K562 (cell line): ENCODE measurements around the gene CZIB. TPM values are rescaled to one million over a fixed set of nuclear protein-coding genes. Genes with fewer than 3 reads are reported as not detected.

Source experiments
- ATF2 ChIP-seq: sonication (generic); formaldehyde crosslinking; IDR thresholded peaks from 2 replicates; pipeline ENCODE4 v1.8.1; 2022; ENCODE audit warnings: missing genetic modification reagents
- BCOR ChIP-seq: fragments of 450-650 bp; IDR thresholded peaks from 2 replicates; pipeline ENCODE4 v1.6.1; 2016
- BDP1 ChIP-seq: IDR thresholded peaks from 3 replicates; pipeline ENCODE4 v1.6.1; 2011; ENCODE audit not compliant: insufficient read length, insufficient read depth
- BMI1 ChIP-seq: fragments of 150-350 bp; IDR thresholded peaks from 2 replicates; pipeline ENCODE4 v1.6.1; 2014; ENCODE audit warnings: low read length
- BRF1 ChIP-seq: IDR thresholded peaks from 3 replicates; pipeline ENCODE4 v1.6.1; 2011; ENCODE audit warnings: borderline replicate concordance, mild to moderate bottlenecking; ENCODE audit not compliant: insufficient read length; ENCODE audit errors: extremely low read depth
- CBX3 ChIP-seq, 2 experiments: IDR thresholded peaks; 1 replicate in 1 of 2; 2 replicates in 1 of 2; pipeline ENCODE4 v1.6.1; 2012; ENCODE audit warnings: inconsistent platforms in 2 of 2, low read length in 2 of 2, borderline replicate concordance in 1 of 2, control low read depth in 1 of 2
- CHD2 ChIP-seq: IDR thresholded peaks from 2 replicates; pipeline ENCODE4 v1.6.1; 2011; ENCODE audit warnings: low read depth, low read length
- DMBX1 ChIP-seq: fragments of 250-450 bp; sonication (Bioruptor Pico); IDR thresholded peaks from 2 replicates; pipeline ENCODE4 v1.8.0; 2022; ENCODE audit warnings: inconsistent platforms, mild to moderate bottlenecking, moderate library complexity, borderline replicate concordance
- ESRRA ChIP-seq: fragments of 450-650 bp; IDR thresholded peaks from 2 replicates; pipeline ENCODE4 v1.6.1; 2014; ENCODE audit warnings: low read depth, mild to moderate bottlenecking, moderate library complexity, borderline replicate concordance
- GABPB1 ChIP-seq: sonication (generic); formaldehyde crosslinking; IDR thresholded peaks from 2 replicates; pipeline ENCODE4 v1.8.0; 2022; ENCODE audit warnings: mild to moderate bottlenecking, missing genetic modification reagents
- GATAD2B ChIP-seq: fragments of 450-650 bp; IDR thresholded peaks from 2 replicates; pipeline ENCODE4 v1.6.1; 2017; ENCODE audit warnings: mild to moderate bottlenecking, borderline replicate concordance
- HIVEP1 ChIP-seq: fragments of 250-450 bp; sonication (Bioruptor Pico); IDR thresholded peaks from 2 replicates; pipeline ENCODE4 v1.4.0; 2020; ENCODE audit warnings: mild to moderate bottlenecking
- HNRNPK ChIP-seq: fragments of 200-400 bp; formaldehyde crosslinking; IDR thresholded peaks from one replicate; pipeline ENCODE4 v1.6.1; 2018; ENCODE audit warnings: mild to moderate bottlenecking, low read depth, low read length; ENCODE audit not compliant: poor library complexity, severe bottlenecking
- MIER1 ChIP-seq: fragments of 450-650 bp; IDR thresholded peaks from 2 replicates; pipeline ENCODE4 v1.6.1; 2016; ENCODE audit warnings: antibody characterized with exemption, mild to moderate bottlenecking, low read depth
- NCOA1 ChIP-seq: fragments of 450-650 bp; IDR thresholded peaks from 2 replicates; pipeline ENCODE4 v1.6.1; 2016; ENCODE audit warnings: low read depth
- NFXL1 ChIP-seq: fragments of 450-650 bp; formaldehyde crosslinking; IDR thresholded peaks from 2 replicates; pipeline ENCODE4 v1.4.0; 2021; ENCODE audit warnings: mild to moderate bottlenecking
- RBM14 ChIP-seq: fragments of 200-400 bp; formaldehyde crosslinking; IDR thresholded peaks from 2 replicates; pipeline ENCODE4 v1.6.1; 2018; ENCODE audit warnings: low read depth, mild to moderate bottlenecking, low read length, moderate library complexity, borderline replicate concordance; ENCODE audit not compliant: insufficient read depth
- RBM25 ChIP-seq: fragments of 200-400 bp; formaldehyde crosslinking; IDR thresholded peaks from 2 replicates; pipeline ENCODE4 v1.6.1; 2018; ENCODE audit warnings: low read length, low read depth, moderate library complexity; ENCODE audit not compliant: severe bottlenecking
- SIRT6 ChIP-seq: IDR thresholded peaks from one replicate; pipeline ENCODE4 v1.6.1; 2012; ENCODE audit warnings: low read depth, mild to moderate bottlenecking, control low read depth, inconsistent platforms, low read length, moderate library complexity
- SMARCA5 ChIP-seq: fragments of 450-650 bp; IDR thresholded peaks from 2 replicates; pipeline ENCODE4 v1.6.1; 2016
- SRSF9 ChIP-seq: fragments of 200-400 bp; formaldehyde crosslinking; IDR thresholded peaks from 2 replicates; pipeline ENCODE4 v1.6.1; 2017; ENCODE audit warnings: low read depth, low read length, borderline replicate concordance
- ZNF121 ChIP-seq: sonication (generic); formaldehyde crosslinking; conservative IDR thresholded peaks from 2 replicates; pipeline ENCODE4 v1.8.0; 2022; ENCODE audit warnings: missing genetic modification reagents
- ZNF436 ChIP-seq: fragments of 250-450, 450-650 bp; sonication (Bioruptor Pico); formaldehyde crosslinking; IDR thresholded peaks from 2 replicates; pipeline ENCODE4 v1.7.0; 2020; ENCODE audit warnings: mild to moderate bottlenecking
- ZNF668 ChIP-seq: fragments of 250-450 bp; sonication (Bioruptor Pico); IDR thresholded peaks from 2 replicates; pipeline ENCODE4 v1.8.0; 2022; ENCODE audit warnings: mild to moderate bottlenecking, inconsistent platforms
- ZNF695 ChIP-seq: fragments of 450-650 bp; formaldehyde crosslinking; IDR thresholded peaks from 2 replicates; pipeline ENCODE4 v1.4.0; 2020; ENCODE audit warnings: mild to moderate bottlenecking, moderate library complexity
- polyA plus RNA-seq, 8 experiments: library from polyadenylated mRNA; depleted of rRNA in 4 of 8; stranded (reverse) in 5 of 8; unstranded in 3 of 8; fragments of >200 nt; fragmentation: Nextera tagmentation in 2 of 8; fragmentation: Illumina TruSeq in 1 of 8; extraction: Ambion mirVana in 2 of 8; extraction: Trizol in 1 of 8; gene quantifications; 2 replicates each; pipeline versions ENCODE4 v1.2.1 to v1.2.3, GENCODE V29; 2011 to 2014; ENCODE audit warnings: inconsistent platforms in 1 of 8, missing spikeins in 1 of 8
- total RNA-seq, 7 experiments: library from RNA; depleted of rRNA in 6 of 7; stranded (reverse); fragments of >200 nt in 6 of 7; fragmentation: Illumina TruSeq in 2 of 7; extraction: Trizol in 2 of 7; gene quantifications; 2 replicates each; pipeline versions ENCODE4 v1.2.1 to v1.2.3, GENCODE V29; 2011 to 2021; ENCODE audit warnings: low replicate concordance in 1 of 7
- TF ChIP-seq, protein P1 (sequence below): fragments of 250-450 bp; sonication (Bioruptor Pico); IDR thresholded peaks from 2 replicates; pipeline ENCODE4 v1.5.0; 2021; ENCODE audit warnings: mild to moderate bottlenecking, borderline replicate concordance
- TF ChIP-seq, protein P2 (sequence below): fragments of 450-650 bp; IDR thresholded peaks from 2 replicates; pipeline ENCODE4 v1.6.1; 2016; ENCODE audit warnings: antibody characterized with exemption

Gene CZIB
- total and polyA plus RNA-seq, 9 of the 15 experiments (the other 6 are each of a cell fraction or from before 2014, with no cell fraction given): 52.6 to 111 (median 80.0) TPM

DNA sequence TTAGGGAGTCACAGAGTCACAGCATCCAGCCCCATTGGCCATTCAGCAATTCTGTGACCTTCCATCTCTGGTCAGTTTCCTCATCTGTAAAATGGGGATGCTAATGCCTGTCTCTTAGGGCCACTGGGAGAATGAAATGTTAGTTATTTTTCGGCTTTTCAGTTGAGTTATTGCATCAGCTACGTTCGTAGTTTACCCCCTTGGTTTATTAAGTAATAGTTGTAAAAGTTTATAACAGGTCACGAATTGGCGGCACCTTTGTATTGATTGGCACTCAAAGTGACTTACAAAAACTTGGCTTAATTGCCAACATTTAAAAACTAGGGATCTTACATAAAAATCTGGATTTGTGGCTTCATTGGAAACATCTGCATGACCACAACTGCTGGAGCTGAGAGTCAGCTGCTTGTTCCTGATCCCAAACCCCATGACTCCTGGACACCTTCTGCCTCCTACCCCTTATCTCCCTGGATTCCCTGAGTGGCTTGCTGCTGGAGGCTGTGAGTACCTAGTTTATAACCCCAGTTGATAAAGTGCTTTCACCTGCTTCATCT, 54.9 kb downstream of the CZIB start (continued):
- TF ChIP-seq, protein P1, sequence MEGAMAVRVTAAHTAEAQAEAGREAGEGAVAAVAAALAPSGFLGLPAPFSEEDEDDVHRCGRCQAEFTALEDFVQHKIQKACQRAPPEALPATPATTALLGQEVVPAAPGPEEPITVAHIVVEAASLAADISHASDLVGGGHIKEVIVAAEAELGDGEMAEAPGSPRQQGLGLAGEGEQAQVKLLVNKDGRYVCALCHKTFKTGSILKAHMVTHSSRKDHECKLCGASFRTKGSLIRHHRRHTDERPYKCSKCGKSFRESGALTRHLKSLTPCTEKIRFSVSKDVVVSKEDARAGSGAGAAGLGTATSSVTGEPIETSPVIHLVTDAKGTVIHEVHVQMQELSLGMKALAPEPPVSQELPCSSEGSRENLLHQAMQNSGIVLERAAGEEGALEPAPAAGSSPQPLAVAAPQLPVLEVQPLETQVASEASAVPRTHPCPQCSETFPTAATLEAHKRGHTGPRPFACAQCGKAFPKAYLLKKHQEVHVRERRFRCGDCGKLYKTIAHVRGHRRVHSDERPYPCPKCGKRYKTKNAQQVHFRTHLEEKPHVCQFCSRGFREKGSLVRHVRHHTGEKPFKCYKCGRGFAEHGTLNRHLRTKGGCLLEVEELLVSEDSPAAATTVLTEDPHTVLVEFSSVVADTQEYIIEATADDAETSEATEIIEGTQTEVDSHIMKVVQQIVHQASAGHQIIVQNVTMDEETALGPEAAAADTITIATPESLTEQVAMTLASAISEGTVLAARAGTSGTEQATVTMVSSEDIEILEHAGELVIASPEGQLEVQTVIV (CRISPR knock-in tag): no peak
- TF ChIP-seq BDP1 (no peak), HIVEP1 (CRISPR knock-in tag) (no peak), ESRRA (peak; percentile 86), RBM14 (no peak), ATF2 (no peak), NCOA1 (no peak), SIRT6 (no peak), BMI1 (no peak), NFXL1 (CRISPR knock-in tag) (no peak), ZNF695 (CRISPR knock-in tag) (no peak), BCOR (peak; percentile 94), GATAD2B (no peak), DMBX1 (no peak), CBX3 (IDR thresholded peaks at IDR 0.05; ENCODE audit: borderline replicate concordance in 1 of 2, low read length in 2 of 2) (no peak), ZNF668 (no peak), ZNF121 (CRISPR knock-in tag) (no peak), MIER1 (no peak), BRF1 (no peak), GABPB1 (CRISPR knock-in tag) (no peak), ZNF436 (no peak), HNRNPK (no peak), CHD2 (no peak), SMARCA5 (peak; percentile 70; the same call in 1 of the 2 replicates), RBM25 (peak; percentile 96), SRSF9 (no peak)
- TF ChIP-seq, protein P2, sequence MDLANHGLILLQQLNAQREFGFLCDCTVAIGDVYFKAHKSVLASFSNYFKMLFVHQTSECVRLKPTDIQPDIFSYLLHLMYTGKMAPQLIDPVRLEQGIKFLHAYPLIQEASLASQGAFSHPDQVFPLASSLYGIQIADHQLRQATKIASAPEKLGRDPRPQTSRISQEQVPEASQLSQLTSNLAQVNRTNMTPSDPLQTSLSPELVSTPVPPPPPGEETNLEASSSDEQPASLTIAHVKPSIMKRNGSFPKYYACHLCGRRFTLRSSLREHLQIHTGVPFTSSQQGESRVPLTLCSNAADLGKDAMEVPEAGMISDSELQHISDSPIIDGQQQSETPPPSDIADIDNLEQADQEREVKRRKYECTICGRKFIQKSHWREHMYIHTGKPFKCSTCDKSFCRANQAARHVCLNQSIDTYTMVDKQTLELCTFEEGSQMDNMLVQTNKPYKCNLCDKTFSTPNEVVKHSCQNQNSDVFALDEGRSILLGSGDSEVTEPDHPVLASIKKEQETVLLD: no peak
